ENCODE measurements around the gene CIB2. TPM values are rescaled to one million over a fixed set of nuclear protein-coding genes. Genes with fewer than 3 reads are reported as not detected.

CIB2 gene
- total and polyA plus RNA-seq, 10 donors: 1.0 to 5.0 (median 3.1) TPM

- TF ChIP-seq CTCF (IDR thresholded peaks at IDR 0.05 in 8 of 11, conservative IDR thresholded peaks at IDR 0.05 in 3 of 11) (no peak), POLR2A (IDR thresholded peaks at IDR 0.05) (no peak), POLR2AphosphoS5 (IDR thresholded peaks at IDR 0.05) (no peak)
- no peaks in the 10 kb centered on the region for H3K9me3 ChIP-seq
- H3K4me3 ChIP-seq: no peak overlapping the region
- DNase-seq: no peak
- no peaks in the 10 kb centered on the region for H3K36me3 ChIP-seq
- 89 to 92% (median 91%) methylated on average over 4 of the region's 4 CpGs for WGBS, 5 donors
- H3K27me3 ChIP-seq (replicated peaks in 1 of 7): no peaks in the 10 kb centered on the region
- intact Hi-C loops (cut with DNase I; ENCODE audit: low total_unique reads): no loop called here
- no peak overlapping the region for H3K27ac ChIP-seq
- H3K4me1 ChIP-seq: peaks cover 13 to 35% (median 26%) of the 10 kb centered on the region in 6 donors
Observed at GRCh38 chr15:78146425-78147154, 15.3 kb upstream of the CIB2 start.

GRCh38 chr15:78142332-78142731 is 11.1 kb upstream of the CIB2 start:
- DNase-seq: no peak
- TF ChIP-seq POLR2A (IDR thresholded peaks at IDR 0.05): no peak
- TF ChIP-seq CTCF (IDR thresholded peaks at IDR 0.05 in 8 of 11, conservative IDR thresholded peaks at IDR 0.05 in 3 of 11): no peak
- TF ChIP-seq POLR2AphosphoS5 (IDR thresholded peaks at IDR 0.05): no peak
- H3K27ac ChIP-seq: no peak overlapping the region
- H3K27me3 ChIP-seq (replicated peaks in 1 of 7): no peaks in the 10 kb centered on the region
- no peaks in the 10 kb centered on the region for H3K4me1 ChIP-seq
- no peaks in the 10 kb centered on the region for H3K9me3 ChIP-seq
- no peaks in the 10 kb centered on the region for H3K36me3 ChIP-seq
- intact Hi-C loops (cut with DNase I; ENCODE audit: low total_unique reads): no loop called here
- H3K4me3 ChIP-seq: no peak overlapping the region
- 74 to 90% (median 86%) methylated on average over 3 of the region's 3 CpGs for WGBS, 5 donors

- H3K4me1 ChIP-seq: no peaks in the 10 kb centered on the region
- TF ChIP-seq POLR2A (IDR thresholded peaks at IDR 0.05) (no peak), POLR2AphosphoS5 (IDR thresholded peaks at IDR 0.05) (no peak), CTCF (IDR thresholded peaks at IDR 0.05 in 8 of 11, conservative IDR thresholded peaks at IDR 0.05 in 3 of 11) (no peak)
Observed at GRCh38 chr15:78140292-78140691, 9.0 kb upstream of the CIB2 start.

GRCh38 chr15:78139578-78139977 is 8.3 kb upstream of the CIB2 start:
- H3K27ac ChIP-seq: no peak overlapping the region
- no peaks in the 10 kb centered on the region for H3K36me3 ChIP-seq
- DNase-seq: no peak
- H3K4me3 ChIP-seq: no peak overlapping the region
- H3K4me1 ChIP-seq: no peaks in the 10 kb centered on the region
- H3K27me3 ChIP-seq (replicated peaks in 1 of 7): no peaks in the 10 kb centered on the region
- TF ChIP-seq POLR2AphosphoS5 (IDR thresholded peaks at IDR 0.05) (no peak), CTCF (IDR thresholded peaks at IDR 0.05 in 8 of 11, conservative IDR thresholded peaks at IDR 0.05 in 3 of 11) (no peak), POLR2A (IDR thresholded peaks at IDR 0.05) (no peak)
- no peaks in the 10 kb centered on the region for H3K9me3 ChIP-seq
- intact Hi-C loops (cut with DNase I; ENCODE audit: low total_unique reads): no loop called here
- WGBS, 5 donors: 87 to 98% (median 89%) methylated on average over 5 of the region's 5 CpGs

More at GRCh38 chr15:78140292-78140691, 9.0 kb upstream of the CIB2 start:
- Histone ChIP-seq H3K9me3 (no peaks in the 10 kb centered on the region), H3K36me3 (no peaks in the 10 kb centered on the region), H3K27ac (no peak overlapping the region), H3K27me3 (replicated peaks in 1 of 7) (no peaks in the 10 kb centered on the region), H3K4me3 (no peak overlapping the region)
- intact Hi-C loops (cut with DNase I; ENCODE audit: low total_unique reads): no loop called here
- no peak for DNase-seq
